PC-3 (cell line): Measurements from ENCODE around the gene PAK4. TPM values are rescaled to one million over a fixed set of nuclear protein-coding genes. Genes with fewer than 3 reads are reported as not detected.
"Not testable (repeated sequence)": the region's sequence is repeated elsewhere in the genome, so short reads cannot be mapped to it uniquely, and the experiment has no call there.

Source experiments
- ATAC-seq: fragments of 200-7000 bp; cut with Tn5 transposase; 2 replicates; pipeline ENCODE4 v1.9.1; 2020; ENCODE audit warnings: mild to moderate bottlenecking, moderate library complexity
- BruUV-seq: library from RNA; stranded (reverse); fragments of 400-500 nt; replicated peaks from 2 replicates; lab custom pipeline; 2021; lab: Mats Ljungman, UMichigan
- CTCF ChIA-PET: fragments of 300-600 bp; sonication (Branson Sonifier 250); formaldehyde crosslinking; loops from one replicate; lab custom pipeline; 2022; ENCODE audit warnings: antibody characterized with exemption; lab: Charles Lee
- POLR2A ChIA-PET: fragments of 300-600 bp; sonication (Branson Sonifier 250); formaldehyde crosslinking; loops from one replicate; lab custom pipeline; 2022; ENCODE audit warnings: antibody characterized with exemption; ENCODE audit not compliant: unreplicated experiment; lab: Charles Lee
- DNase-seq: peaks from one replicate; pipeline ENCODE4 v3.0.0-alpha.2; 2015
- H2AFZ ChIP-seq: fragments of 300-600 bp; sonication (generic); 2 replicates; pipeline ENCODE4 v1.6.0; 2016; ENCODE audit warnings: antibody characterized with exemption, low read length
- H3F3A ChIP-seq: fragments of 300-600 bp; sonication (generic); one replicate; pipeline ENCODE4 v1.6.0; 2017; ENCODE audit warnings: antibody characterized with exemption, low read length, control low read depth, mild to moderate bottlenecking; ENCODE audit not compliant: unreplicated experiment
- H3K27ac ChIP-seq: fragments of 300-600 bp; sonication (generic); 2 replicates; pipeline ENCODE4 v1.5.1; 2016; ENCODE audit warnings: mild to moderate bottlenecking, low read length
- H3K27me3 ChIP-seq: fragments of 300-600 bp; sonication (generic); 2 replicates; pipeline ENCODE4 v1.6.1; 2016; ENCODE audit warnings: low read length, mixed read lengths
- H3K36me3 ChIP-seq: fragments of 300-600 bp; sonication (generic); 2 replicates; pipeline ENCODE4 v1.6.1; 2016; ENCODE audit warnings: low read depth, mixed run types, low read length, mixed read lengths
- H3K4me1 ChIP-seq: fragments of 300-600 bp; sonication (generic); 2 replicates; pipeline ENCODE4 v1.5.1; 2016; ENCODE audit warnings: low read length; ENCODE audit not compliant: insufficient read depth
- H3K4me2 ChIP-seq: fragments of 300-600 bp; sonication (generic); 2 replicates; pipeline ENCODE4 v1.6.0; 2016; ENCODE audit warnings: low read length
- H3K4me3 ChIP-seq: fragments of 300-600 bp; sonication (generic); 2 replicates; pipeline ENCODE4 v1.5.1; 2016; ENCODE audit warnings: mild to moderate bottlenecking, low read length, mixed read lengths
- H3K79me2 ChIP-seq: fragments of 300-600 bp; sonication (generic); 2 replicates; pipeline ENCODE4 v1.6.1; 2017; ENCODE audit warnings: low read length, mixed read lengths
- H3K9ac ChIP-seq: fragments of 300-600 bp; sonication (generic); 2 replicates; pipeline ENCODE4 v1.6.0; 2016; ENCODE audit warnings: mild to moderate bottlenecking, low read length
- H3K9me2 ChIP-seq: fragments of 300-600 bp; sonication (generic); replicated peaks from 2 replicates; pipeline ENCODE4 v1.6.1; 2016; ENCODE audit warnings: mixed run types, low read length, mixed read lengths
- H3K9me3 ChIP-seq: fragments of 300-600 bp; sonication (generic); 2 replicates; pipeline ENCODE4 v1.6.1; 2016; ENCODE audit warnings: low read length, mixed read lengths
- H4K20me1 ChIP-seq: fragments of 300-600 bp; sonication (generic); 2 replicates; pipeline ENCODE4 v1.6.1; 2016; ENCODE audit warnings: low read length, mixed read lengths
- CTCF ChIP-seq: fragments of 300-600 bp; sonication (generic); conservative IDR thresholded peaks from 2 replicates; pipeline ENCODE4 v1.5.1; 2017; ENCODE audit warnings: antibody characterized with exemption, low read depth, mild to moderate bottlenecking, low read length
- EZH2 ChIP-seq: fragments of 300-600 bp; sonication (generic); IDR thresholded peaks from one replicate; pipeline ENCODE4 v1.6.1; 2017; ENCODE audit warnings: antibody characterized with exemption, mild to moderate bottlenecking, low read length; ENCODE audit not compliant: unreplicated experiment
- EZH2phosphoT487 ChIP-seq: fragments of 300-600 bp; sonication (generic); IDR thresholded peaks from 2 replicates; pipeline ENCODE4 v1.6.1; 2018; ENCODE audit warnings: mild to moderate bottlenecking, antibody characterized with exemption, low read length, borderline replicate concordance
- intact Hi-C: fragments of 100-400 bp; cut with micrococcal nuclease; formaldehyde crosslinking; loops from 2 replicates; pipeline ENCODE4 v1.9.0; 2023
- total RNA-seq: library from RNA; depleted of rRNA; stranded (reverse); fragments of >200 nt; gene quantifications from 2 replicates; pipeline ENCODE4 v1.2.3, GENCODE V29; 2014

The PAK4 gene
- total RNA-seq, 1 experiment from 2014 or later: 13.5 TPM

- no peaks in the 10 kb centered on the region for H3F3A ChIP-seq
- CTCF ChIA-PET: no interaction called here
- no peak overlapping the region for H2AFZ ChIP-seq
- no peaks in the 10 kb centered on the region for H3K27me3 ChIP-seq
- TF ChIP-seq EZH2phosphoT487 (no peak), CTCF (no peak), EZH2 (no peak)
- H3K79me2 ChIP-seq: no peaks in the 10 kb centered on the region
- no peaks in the 10 kb centered on the region for H3K9me2 ChIP-seq
- ATAC-seq (no peak), DNase-seq (no peak)
- H3K27ac ChIP-seq: no peak overlapping the region
- intact Hi-C loops: no loop called here
- H3K4me1 ChIP-seq: no peaks in the 10 kb centered on the region
- BruUV-seq: no TSS peak
- POLR2A ChIA-PET: no interaction called here
- no peaks in the 10 kb centered on the region for H3K9me3 ChIP-seq
- H4K20me1 ChIP-seq: no peaks in the 10 kb centered on the region
- H3K36me3 ChIP-seq: no peaks in the 10 kb centered on the region
- no peak overlapping the region for H3K9ac ChIP-seq
- H3K4me2 ChIP-seq: no peak overlapping the region
- H3K4me3 ChIP-seq: no peak overlapping the region
Observed at GRCh38 chr19:39090881-39091280, 34.7 kb upstream of the PAK4 start.

GRCh38 chr19:39095799-39096540 is 29.6 kb upstream of the PAK4 start:
- H3K27me3 ChIP-seq, intact Hi-C loops, H3K79me2 ChIP-seq, H3K9me2 ChIP-seq, DNase-seq, H4K20me1 ChIP-seq, H2AFZ ChIP-seq, BruUV-seq, H3K4me2 ChIP-seq, H3F3A ChIP-seq, POLR2A ChIA-PET, CTCF ChIA-PET, H3K36me3 ChIP-seq, H3K27ac ChIP-seq, H3K9ac ChIP-seq, H3K4me3 ChIP-seq, H3K9me3 ChIP-seq, ATAC-seq, H3K4me1 ChIP-seq: not testable (repeated sequence)

- BruUV-seq: no TSS peak
- CTCF ChIA-PET: no interaction called here
Observed at GRCh38 chr19:39097299-39097698, 28.3 kb upstream of the PAK4 start.

More at GRCh38 chr19:39097299-39097698, 28.3 kb upstream of the PAK4 start:
- Histone ChIP-seq H2AFZ (no peak overlapping the region), H3K4me3 (no peak overlapping the region), H3K9me2 (no peaks in the 10 kb centered on the region), H3K27me3 (no peaks in the 10 kb centered on the region), H3K27ac (no peak overlapping the region), H3K79me2 (no peaks in the 10 kb centered on the region), H3K9ac (no peak overlapping the region), H3K4me2 (no peak overlapping the region), H3K9me3 (no peaks in the 10 kb centered on the region), H3K36me3 (no peaks in the 10 kb centered on the region), H4K20me1 (no peaks in the 10 kb centered on the region), H3K4me1 (no peaks in the 10 kb centered on the region), H3F3A (no peaks in the 10 kb centered on the region)
- no peak for ATAC-seq
- no peak for DNase-seq
- intact Hi-C loops: no loop called here
- POLR2A ChIA-PET: no interaction called here
- TF ChIP-seq EZH2phosphoT487 (no peak), CTCF (no peak), EZH2 (no peak)
